Suprapubic skin (tissue), 4 donors: Measurements from ENCODE around the gene BRD2. TPM values are rescaled to one million over a fixed set of nuclear protein-coding genes. Genes with fewer than 3 reads are reported as not detected.
A peak's percentile ranks its signal among the peaks of the same experiment; 100 is the strongest.

ENCODE experiments used
- DNase-seq, 2 donors: peaks; one replicate each; pipeline ENCODE4 v3.0.0-alpha.2; 2019; ENCODE audit warnings: low spot score in 2 of 2
- H3K27ac ChIP-seq: fragments of 200-600 bp; sonication (generic); one replicate; pipeline ENCODE4 v1.5.1; 2019
- H3K27me3 ChIP-seq: fragments of 200-600 bp; sonication (generic); one replicate; pipeline ENCODE4 v1.5.1; 2019
- H3K36me3 ChIP-seq: fragments of 200-600 bp; sonication (generic); one replicate; pipeline ENCODE4 v1.5.1; 2019
- H3K4me1 ChIP-seq: fragments of 200-600 bp; sonication (generic); one replicate; pipeline ENCODE4 v1.5.1; 2019
- H3K4me3 ChIP-seq: fragments of 200-600 bp; sonication (generic); one replicate; pipeline ENCODE4 v1.5.1; 2019; ENCODE audit warnings: mild to moderate bottlenecking
- H3K9me3 ChIP-seq: fragments of 200-600 bp; sonication (generic); one replicate; pipeline ENCODE4 v1.5.1; 2019
- EP300 ChIP-seq: sonication (generic); formaldehyde crosslinking; IDR thresholded peaks from one replicate; pipeline ENCODE4 v1.6.1; 2017; ENCODE audit warnings: antibody characterized with exemption
- POLR2A ChIP-seq, 2 donors: fragments of 450-650 bp; IDR thresholded peaks; one replicate each; pipeline ENCODE4 v1.6.1; 2017; ENCODE audit warnings: antibody characterized with exemption in 2 of 2, mild to moderate bottlenecking in 2 of 2, moderate library complexity in 2 of 2
- POLR2AphosphoS5 ChIP-seq, 3 donors: sonication (generic); formaldehyde crosslinking; IDR thresholded peaks; one replicate each; pipeline ENCODE4 v1.6.1; 2017; ENCODE audit warnings: antibody characterized with exemption in 3 of 3
- WGBS: methylation state at CpG from one replicate; pipeline ENCODE4 v1.1.5; 2018; 5-methylcytosine and 5-hydroxymethylcytosine counted together
- total RNA-seq, 4 donors: library from RNA; depleted of rRNA; stranded (reverse); fragments of >200 nt; gene quantifications; one replicate each; pipeline ENCODE4 v1.1.0, GENCODE V29; 2016
- TF ChIP-seq, protein P1 (sequence below), 2 donors: fragments of 200-600 bp in 1 of 2; fragments of 450-650 bp in 1 of 2; sonication (generic) in 1 of 2; IDR thresholded peaks; one replicate each; pipeline ENCODE4 v1.5.1; 2016 to 2019; ENCODE audit warnings: antibody characterized with exemption in 2 of 2, mild to moderate bottlenecking in 1 of 2, moderate library complexity in 1 of 2

The BRD2 gene
- total RNA-seq, 4 donors from 2014 or later: 145 to 246 (median 197) TPM

DNA sequence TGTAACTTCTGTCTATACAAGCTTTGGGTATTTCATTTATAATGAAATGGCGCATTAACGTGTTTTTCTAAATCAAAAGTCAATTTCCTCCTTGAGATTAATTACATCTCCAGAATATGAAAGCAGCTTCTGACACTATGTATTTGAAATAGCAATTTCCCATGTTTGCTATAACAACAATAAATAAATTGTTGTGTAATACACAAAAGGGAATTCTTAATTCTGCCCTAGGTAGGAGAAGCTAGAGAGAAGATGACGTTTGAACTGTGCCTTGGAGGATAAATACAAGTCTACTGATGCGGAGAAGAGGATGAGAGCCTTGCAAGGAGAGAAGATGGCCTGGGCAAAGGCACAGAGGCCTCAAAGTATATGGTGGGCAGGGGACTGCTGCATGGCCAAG is 48.6 kb downstream of the BRD2 start:
- Histone ChIP-seq H3K4me1 (peaks cover 8% of the 10 kb centered on the region), H3K36me3 (no peaks in the 10 kb centered on the region), H3K4me3 (no peak overlapping the region), H3K9me3 (no peaks in the 10 kb centered on the region), H3K27me3 (peaks cover 17% of the 10 kb centered on the region), H3K27ac (no peak overlapping the region)
- 70% methylated on average over 4 of the region's 4 CpGs for WGBS
- DNase-seq: no peak
- TF ChIP-seq, protein P1, sequence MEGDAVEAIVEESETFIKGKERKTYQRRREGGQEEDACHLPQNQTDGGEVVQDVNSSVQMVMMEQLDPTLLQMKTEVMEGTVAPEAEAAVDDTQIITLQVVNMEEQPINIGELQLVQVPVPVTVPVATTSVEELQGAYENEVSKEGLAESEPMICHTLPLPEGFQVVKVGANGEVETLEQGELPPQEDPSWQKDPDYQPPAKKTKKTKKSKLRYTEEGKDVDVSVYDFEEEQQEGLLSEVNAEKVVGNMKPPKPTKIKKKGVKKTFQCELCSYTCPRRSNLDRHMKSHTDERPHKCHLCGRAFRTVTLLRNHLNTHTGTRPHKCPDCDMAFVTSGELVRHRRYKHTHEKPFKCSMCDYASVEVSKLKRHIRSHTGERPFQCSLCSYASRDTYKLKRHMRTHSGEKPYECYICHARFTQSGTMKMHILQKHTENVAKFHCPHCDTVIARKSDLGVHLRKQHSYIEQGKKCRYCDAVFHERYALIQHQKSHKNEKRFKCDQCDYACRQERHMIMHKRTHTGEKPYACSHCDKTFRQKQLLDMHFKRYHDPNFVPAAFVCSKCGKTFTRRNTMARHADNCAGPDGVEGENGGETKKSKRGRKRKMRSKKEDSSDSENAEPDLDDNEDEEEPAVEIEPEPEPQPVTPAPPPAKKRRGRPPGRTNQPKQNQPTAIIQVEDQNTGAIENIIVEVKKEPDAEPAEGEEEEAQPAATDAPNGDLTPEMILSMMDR (IDR thresholded peaks at IDR 0.05): no peak
- TF ChIP-seq POLR2AphosphoS5 (IDR thresholded peaks at IDR 0.05) (no peak), EP300 (no peak), POLR2A (IDR thresholded peaks at IDR 0.05) (no peak)

DNA sequence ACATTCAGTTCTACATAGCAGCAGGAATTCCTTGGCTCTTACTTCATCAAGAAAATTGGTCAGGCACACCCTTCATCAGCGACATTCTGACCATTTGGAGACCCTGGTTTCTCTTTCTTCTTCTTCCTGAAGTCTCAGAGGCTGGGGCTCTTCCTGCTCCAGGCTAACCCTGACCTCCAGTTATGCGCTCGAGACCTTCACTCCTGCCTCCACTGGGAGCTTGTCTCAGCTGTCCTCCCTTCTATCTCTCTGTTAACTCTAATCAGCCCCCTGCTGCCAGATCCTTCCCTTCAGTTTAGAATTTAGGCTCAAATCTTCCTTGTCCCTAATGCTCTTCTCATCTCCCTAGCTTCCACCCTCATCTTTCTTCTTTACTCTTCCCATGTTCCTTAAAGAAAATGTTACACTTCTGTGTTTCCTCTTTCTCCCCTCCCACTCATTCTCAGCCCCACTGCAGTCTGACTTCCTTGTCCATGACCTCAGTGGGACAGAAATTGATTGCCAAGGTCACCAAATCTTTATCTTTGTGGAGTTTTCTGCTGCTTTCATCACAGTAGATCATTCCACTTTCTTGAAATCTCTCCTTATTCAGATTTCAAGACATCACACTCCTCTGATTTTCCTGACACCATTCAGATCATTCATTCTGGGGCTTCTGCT is 49.4 kb downstream of the BRD2 start:
- H3K4me3 ChIP-seq: no peak overlapping the region
- peaks cover 8% of the 10 kb centered on the region for H3K4me1 ChIP-seq
- no peaks in the 10 kb centered on the region for H3K36me3 ChIP-seq
- no peaks in the 10 kb centered on the region for H3K9me3 ChIP-seq
- 82% methylated on average over 3 of the region's 3 CpGs for WGBS
- H3K27me3 ChIP-seq: peaks cover 15% of the 10 kb centered on the region
- TF ChIP-seq, protein P1 (IDR thresholded peaks at IDR 0.05): no peak
- TF ChIP-seq EP300: no peak
- TF ChIP-seq POLR2AphosphoS5 (IDR thresholded peaks at IDR 0.05): no peak
- TF ChIP-seq POLR2A (IDR thresholded peaks at IDR 0.05): no peak
- DNase-seq: no peak
- H3K27ac ChIP-seq: peak overlapping the region; percentile 70

DNA sequence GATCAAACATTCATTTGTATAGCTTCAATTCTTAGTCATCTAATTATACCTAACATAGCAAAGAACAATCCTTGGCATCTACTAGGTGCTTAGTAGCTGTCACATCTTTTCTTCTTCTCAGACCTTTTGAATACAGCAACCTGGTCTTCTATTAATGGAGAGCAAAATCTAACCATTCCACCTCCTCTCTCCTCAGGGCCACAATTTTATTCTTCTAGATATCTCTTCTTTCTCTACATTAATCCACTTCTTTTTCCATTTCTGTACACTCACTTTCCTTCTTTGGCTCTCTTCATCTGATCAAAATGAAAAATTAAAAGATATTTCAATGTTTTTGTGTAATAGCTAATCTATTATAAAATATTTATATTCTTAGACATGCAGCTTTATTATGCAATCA is 50.0 kb downstream of the BRD2 start:
- H3K27me3 ChIP-seq: peaks cover 11% of the 10 kb centered on the region
- peaks cover 8% of the 10 kb centered on the region for H3K4me1 ChIP-seq
- no peak for TF ChIP-seq EP300
- peak overlapping the region; percentile 70 for H3K27ac ChIP-seq
- peak overlapping the region; percentile 29 for H3K4me3 ChIP-seq
- H3K9me3 ChIP-seq: no peaks in the 10 kb centered on the region
- DNase-seq: no peak
- no peaks in the 10 kb centered on the region for H3K36me3 ChIP-seq

DNA sequence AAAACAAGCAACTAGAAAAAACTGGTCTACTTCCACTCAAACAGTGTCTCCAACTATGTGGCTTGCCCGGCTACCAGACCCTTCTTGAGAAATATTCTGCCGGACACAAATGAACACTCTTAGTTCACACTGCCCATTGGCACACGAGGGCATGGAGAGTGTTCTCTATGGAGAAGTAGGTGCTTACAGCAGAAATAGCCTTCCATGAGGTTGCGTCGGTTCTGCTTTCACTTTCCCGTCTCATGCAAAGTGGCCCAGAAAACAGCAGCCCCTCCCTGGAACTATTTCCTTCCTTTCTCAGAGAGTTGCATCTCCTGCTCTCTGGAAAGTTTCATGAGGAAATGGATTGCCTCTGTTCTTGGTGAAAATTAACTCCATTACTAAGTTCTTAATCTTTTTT is 50.5 kb downstream of the BRD2 start:
- peak in 1 of 3 donors; percentile 75 for TF ChIP-seq POLR2AphosphoS5 (IDR thresholded peaks at IDR 0.05)
- no peak for TF ChIP-seq EP300
- TF ChIP-seq, protein P1 (IDR thresholded peaks at IDR 0.05): no peak
- no peak for TF ChIP-seq POLR2A (IDR thresholded peaks at IDR 0.05)

DNA sequence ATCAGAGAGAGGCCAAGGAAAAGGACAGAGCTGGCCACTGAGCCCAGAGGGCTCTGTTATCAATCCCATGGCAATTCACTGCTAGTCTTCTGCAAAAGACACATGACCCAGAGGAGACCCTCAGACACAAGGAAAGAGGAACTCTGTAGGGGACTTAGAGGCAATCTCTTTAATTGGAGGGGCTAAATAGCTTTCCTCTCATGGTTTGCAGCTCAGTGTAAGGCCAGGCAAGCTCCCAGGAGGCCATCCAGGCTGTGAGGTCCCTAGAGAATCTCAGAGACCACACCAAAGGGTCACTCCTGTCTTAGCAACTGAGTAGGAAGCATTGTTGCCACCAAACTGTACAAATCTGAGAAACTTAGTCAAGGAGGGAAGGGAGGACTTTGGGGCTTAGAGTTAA is 51.0 kb downstream of the BRD2 start:
- no peak for DNase-seq
- Histone ChIP-seq H3K4me1 (peaks cover 8% of the 10 kb centered on the region), H3K36me3 (no peaks in the 10 kb centered on the region), H3K27ac (peak overlapping the region; percentile 70), H3K9me3 (no peaks in the 10 kb centered on the region), H3K27me3 (peaks cover 2% of the 10 kb centered on the region), H3K4me3 (peak overlapping the region; percentile 29)
- TF ChIP-seq, protein P1 (IDR thresholded peaks at IDR 0.05): no peak
- TF ChIP-seq EP300: no peak
- no peak for TF ChIP-seq POLR2A (IDR thresholded peaks at IDR 0.05)
- no peak for TF ChIP-seq POLR2AphosphoS5 (IDR thresholded peaks at IDR 0.05)

More for the DNA sequence above, 50.5 kb downstream of the BRD2 start:
- H3K9me3 ChIP-seq: no peaks in the 10 kb centered on the region
- peak overlapping the region; percentile 70 for H3K27ac ChIP-seq
- H3K36me3 ChIP-seq: no peaks in the 10 kb centered on the region
- DNase-seq: peak in 1 of 2 donors; percentile 79
- peak overlapping the region; percentile 29 for H3K4me3 ChIP-seq
- peaks cover 6% of the 10 kb centered on the region for H3K27me3 ChIP-seq
- 10% methylated on average over 6 of the region's 6 CpGs for WGBS
- H3K4me1 ChIP-seq: peaks cover 8% of the 10 kb centered on the region

DNA sequence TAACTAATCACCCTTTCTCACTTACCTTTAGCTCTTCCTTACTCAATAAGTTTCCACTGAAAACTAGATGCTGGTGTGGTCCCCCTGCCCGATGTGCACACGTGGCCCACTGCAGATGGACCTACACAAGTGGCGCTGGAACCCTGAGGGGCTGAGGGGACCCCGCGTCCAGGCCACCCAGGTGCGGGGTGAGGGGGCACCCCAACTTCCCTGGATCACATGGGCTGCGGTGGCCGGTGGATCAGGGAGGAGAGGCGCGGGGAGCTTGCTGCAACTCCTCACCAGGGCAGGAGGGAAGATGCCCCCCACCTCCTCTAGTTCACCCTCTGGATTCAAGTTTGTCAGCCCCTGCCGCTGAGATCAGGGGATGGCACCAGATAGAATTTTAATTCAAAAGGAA is 53.5 kb downstream of the BRD2 start:
- Histone ChIP-seq H3K27ac (no peak overlapping the region), H3K4me1 (peaks cover 8% of the 10 kb centered on the region)
- no peak for DNase-seq

More for the DNA sequence above, 53.5 kb downstream of the BRD2 start:
- no peak overlapping the region for H3K4me3 ChIP-seq
- 93% methylated on average over 9 of the region's 11 CpGs for WGBS
- no peaks in the 10 kb centered on the region for H3K9me3 ChIP-seq
- no peaks in the 10 kb centered on the region for H3K27me3 ChIP-seq
- no peak for TF ChIP-seq EP300
- TF ChIP-seq, protein P1 (IDR thresholded peaks at IDR 0.05): no peak
- TF ChIP-seq POLR2A (IDR thresholded peaks at IDR 0.05): no peak
- no peak for TF ChIP-seq POLR2AphosphoS5 (IDR thresholded peaks at IDR 0.05)
- H3K36me3 ChIP-seq: no peaks in the 10 kb centered on the region
